K562 (cell line): ENCODE measurements around the gene CLASP1. TPM values are rescaled to one million over a fixed set of nuclear protein-coding genes. Genes with fewer than 3 reads are reported as not detected.

Source experiments
- CBX3 ChIP-seq, 2 experiments: IDR thresholded peaks; 1 replicate in 1 of 2; 2 replicates in 1 of 2; pipeline ENCODE4 v1.6.1; 2012; ENCODE audit warnings: inconsistent platforms in 2 of 2, low read length in 2 of 2, borderline replicate concordance in 1 of 2, control low read depth in 1 of 2
- CC2D1A ChIP-seq: fragments of 450-650 bp; IDR thresholded peaks from 2 replicates; pipeline ENCODE4 v1.6.1; 2017; ENCODE audit warnings: mild to moderate bottlenecking
- CCAR2 ChIP-seq: fragments of 200-400 bp; formaldehyde crosslinking; IDR thresholded peaks from 2 replicates; pipeline ENCODE4 v1.6.1; 2017; ENCODE audit warnings: mild to moderate bottlenecking, low read depth, low read length
- DDX20 ChIP-seq: fragments of 450-650 bp; IDR thresholded peaks from 2 replicates; pipeline ENCODE4 v1.6.1; 2016; ENCODE audit warnings: missing genetic modification characterization, low read depth, mild to moderate bottlenecking, missing compliant biosample characterization, moderate library complexity
- FOXK2 ChIP-seq, 2 experiments: fragments of 450-650 bp; IDR thresholded peaks in 1 of 2; conservative IDR thresholded peaks in 1 of 2; 2 replicates each; pipeline ENCODE4 v1.6.1; 2016; ENCODE audit warnings: low read depth in 2 of 2, mild to moderate bottlenecking in 1 of 2
- KLF16 ChIP-seq: IDR thresholded peaks from 2 replicates; pipeline ENCODE4 v1.6.1; 2016; ENCODE audit warnings: antibody characterized with exemption
- LEF1 ChIP-seq: fragments of 450-650 bp; IDR thresholded peaks from 2 replicates; pipeline ENCODE4 v1.6.1; 2016; ENCODE audit warnings: mild to moderate bottlenecking
- MCM3 ChIP-seq: fragments of 450-650 bp; IDR thresholded peaks from 2 replicates; pipeline ENCODE4 v1.6.1; 2016
- NCOA2 ChIP-seq, 2 experiments: fragments of 450-650 bp; IDR thresholded peaks; 2 replicates each; pipeline ENCODE4 v1.6.1; 2018; ENCODE audit warnings: mild to moderate bottlenecking in 2 of 2, moderate library complexity in 1 of 2; ENCODE audit not compliant: partially characterized antibody in 2 of 2
- NEUROD1 ChIP-seq: fragments of 150-350 bp; IDR thresholded peaks from 2 replicates; pipeline ENCODE4 v1.6.1; 2014; ENCODE audit warnings: borderline replicate concordance, low read length, low read depth; ENCODE audit not compliant: partially characterized antibody
- PHB ChIP-seq: fragments of 250-450 bp; sonication (Bioruptor Pico); IDR thresholded peaks from 2 replicates; pipeline ENCODE4 v1.5.0; 2021
- SIN3A ChIP-seq, 2 experiments: fragments of 150-350 bp in 1 of 2; IDR thresholded peaks; 2 replicates each; pipeline ENCODE4 v1.6.1; 2011 to 2016; ENCODE audit warnings: borderline replicate concordance in 2 of 2, low read depth in 2 of 2, low read length in 2 of 2, mild to moderate bottlenecking in 2 of 2, moderate library complexity in 2 of 2; ENCODE audit not compliant: control insufficient read depth in 1 of 2
- TAF15 ChIP-seq: fragments of 200-400 bp; formaldehyde crosslinking; IDR thresholded peaks from 2 replicates; pipeline ENCODE4 v1.6.1; 2017; ENCODE audit warnings: mild to moderate bottlenecking, low read depth, low read length, moderate library complexity
- ZFP1 ChIP-seq: fragments of 450-650 bp; formaldehyde crosslinking; IDR thresholded peaks from 2 replicates; pipeline ENCODE4 v1.4.0; 2020; ENCODE audit warnings: mild to moderate bottlenecking, mixed read lengths
- ZNF217 ChIP-seq: sonication (generic); formaldehyde crosslinking; IDR thresholded peaks from 2 replicates; pipeline ENCODE4 v1.8.0; 2022; ENCODE audit warnings: mild to moderate bottlenecking, missing genetic modification reagents
- ZNF583 ChIP-seq: fragments of 250-450 bp; sonication (Bioruptor Pico); IDR thresholded peaks from 2 replicates; pipeline ENCODE4 v1.4.0; 2020
- polyA plus RNA-seq, 8 experiments: library from polyadenylated mRNA; depleted of rRNA in 4 of 8; stranded (reverse) in 5 of 8; unstranded in 3 of 8; fragments of >200 nt; fragmentation: Nextera tagmentation in 2 of 8; fragmentation: Illumina TruSeq in 1 of 8; extraction: Ambion mirVana in 2 of 8; extraction: Trizol in 1 of 8; gene quantifications; 2 replicates each; pipeline versions ENCODE4 v1.2.1 to v1.2.3, GENCODE V29; 2011 to 2014; ENCODE audit warnings: inconsistent platforms in 1 of 8, missing spikeins in 1 of 8
- total RNA-seq, 7 experiments: library from RNA; depleted of rRNA in 6 of 7; stranded (reverse); fragments of >200 nt in 6 of 7; fragmentation: Illumina TruSeq in 2 of 7; extraction: Trizol in 2 of 7; gene quantifications; 2 replicates each; pipeline versions ENCODE4 v1.2.1 to v1.2.3, GENCODE V29; 2011 to 2021; ENCODE audit warnings: low replicate concordance in 1 of 7
- TF ChIP-seq, protein P1 (sequence below): IDR thresholded peaks from 2 replicates; pipeline ENCODE4 v1.6.1; 2014; ENCODE audit warnings: antibody characterized with exemption
- TF ChIP-seq, protein P2 (sequence below): fragments of 450-650 bp; formaldehyde crosslinking; IDR thresholded peaks from 2 replicates; pipeline ENCODE4 v1.4.0; 2022; ENCODE audit warnings: missing genetic modification characterization
- TF ChIP-seq, protein P3 (sequence below): fragments of 450-650 bp; IDR thresholded peaks from 2 replicates; pipeline ENCODE4 v1.6.1; 2016; ENCODE audit warnings: antibody characterized with exemption
- TF ChIP-seq, protein P4 (sequence below): fragments of 200-800 bp; sonication (Bioruptor generic); IDR thresholded peaks from 2 replicates; pipeline ENCODE4 v1.6.1; 2017; ENCODE audit warnings: missing genetic modification characterization, missing compliant biosample characterization
- TF ChIP-seq, protein P5 (sequence below): fragments of 450-650 bp; IDR thresholded peaks from 2 replicates; pipeline ENCODE4 v1.6.1; 2016; ENCODE audit warnings: missing biosample characterization, missing genetic modification characterization
- TF ChIP-seq, protein P6 (sequence below): fragments of 450-650 bp; formaldehyde crosslinking; IDR thresholded peaks from 2 replicates; pipeline ENCODE4 v1.4.0; 2020; ENCODE audit warnings: mild to moderate bottlenecking

Gene CLASP1
- total and polyA plus RNA-seq, 9 of the 15 experiments (the other 6 are each of a cell fraction or from before 2014, with no cell fraction given): 1.7 to 40.3 (median 20.7) TPM

DNA sequence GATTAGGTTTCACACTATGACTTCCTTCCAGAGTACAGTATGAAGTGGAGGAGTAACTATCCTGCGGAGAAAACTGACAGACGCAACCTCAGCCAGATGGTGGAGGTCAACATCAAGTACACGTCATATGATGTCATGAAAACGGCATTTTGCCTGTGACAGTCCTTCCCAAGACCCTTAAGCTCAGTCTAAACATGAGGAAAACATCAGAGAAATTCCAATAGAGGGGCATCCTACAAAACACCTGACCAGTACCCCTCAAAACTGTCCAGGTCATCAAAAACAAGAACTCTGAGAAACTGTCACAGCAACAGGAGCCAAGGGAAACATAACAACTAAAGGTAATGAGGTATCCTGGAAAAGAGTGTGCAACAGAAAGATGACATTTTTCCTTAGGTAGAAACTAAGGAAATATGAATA is 116.9 kb downstream of the CLASP1 start (continued):
- no peak for TF ChIP-seq LEF1
- no peak for TF ChIP-seq NEUROD1
- TF ChIP-seq TAF15: no peak
- TF ChIP-seq, protein P1, sequence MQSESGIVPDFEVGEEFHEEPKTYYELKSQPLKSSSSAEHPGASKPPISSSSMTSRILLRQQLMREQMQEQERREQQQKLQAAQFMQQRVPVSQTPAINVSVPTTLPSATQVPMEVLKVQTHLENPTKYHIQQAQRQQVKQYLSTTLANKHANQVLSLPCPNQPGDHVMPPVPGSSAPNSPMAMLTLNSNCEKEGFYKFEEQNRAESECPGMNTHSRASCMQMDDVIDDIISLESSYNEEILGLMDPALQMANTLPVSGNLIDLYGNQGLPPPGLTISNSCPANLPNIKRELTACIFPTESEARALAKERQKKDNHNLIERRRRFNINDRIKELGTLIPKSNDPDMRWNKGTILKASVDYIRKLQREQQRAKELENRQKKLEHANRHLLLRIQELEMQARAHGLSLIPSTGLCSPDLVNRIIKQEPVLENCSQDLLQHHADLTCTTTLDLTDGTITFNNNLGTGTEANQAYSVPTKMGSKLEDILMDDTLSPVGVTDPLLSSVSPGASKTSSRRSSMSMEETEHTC: no peak
- TF ChIP-seq, protein P2, sequence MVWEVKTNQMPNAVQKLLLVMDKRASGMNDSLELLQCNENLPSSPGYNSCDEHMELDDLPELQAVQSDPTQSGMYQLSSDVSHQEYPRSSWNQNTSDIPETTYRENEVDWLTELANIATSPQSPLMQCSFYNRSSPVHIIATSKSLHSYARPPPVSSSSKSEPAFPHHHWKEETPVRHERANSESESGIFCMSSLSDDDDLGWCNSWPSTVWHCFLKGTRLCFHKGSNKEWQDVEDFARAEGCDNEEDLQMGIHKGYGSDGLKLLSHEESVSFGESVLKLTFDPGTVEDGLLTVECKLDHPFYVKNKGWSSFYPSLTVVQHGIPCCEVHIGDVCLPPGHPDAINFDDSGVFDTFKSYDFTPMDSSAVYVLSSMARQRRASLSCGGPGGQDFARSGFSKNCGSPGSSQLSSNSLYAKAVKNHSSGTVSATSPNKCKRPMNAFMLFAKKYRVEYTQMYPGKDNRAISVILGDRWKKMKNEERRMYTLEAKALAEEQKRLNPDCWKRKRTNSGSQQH (CRISPR knock-in tag): no peak
- TF ChIP-seq, protein P3, sequence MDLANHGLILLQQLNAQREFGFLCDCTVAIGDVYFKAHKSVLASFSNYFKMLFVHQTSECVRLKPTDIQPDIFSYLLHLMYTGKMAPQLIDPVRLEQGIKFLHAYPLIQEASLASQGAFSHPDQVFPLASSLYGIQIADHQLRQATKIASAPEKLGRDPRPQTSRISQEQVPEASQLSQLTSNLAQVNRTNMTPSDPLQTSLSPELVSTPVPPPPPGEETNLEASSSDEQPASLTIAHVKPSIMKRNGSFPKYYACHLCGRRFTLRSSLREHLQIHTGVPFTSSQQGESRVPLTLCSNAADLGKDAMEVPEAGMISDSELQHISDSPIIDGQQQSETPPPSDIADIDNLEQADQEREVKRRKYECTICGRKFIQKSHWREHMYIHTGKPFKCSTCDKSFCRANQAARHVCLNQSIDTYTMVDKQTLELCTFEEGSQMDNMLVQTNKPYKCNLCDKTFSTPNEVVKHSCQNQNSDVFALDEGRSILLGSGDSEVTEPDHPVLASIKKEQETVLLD: no peak
- TF ChIP-seq, protein P4, sequence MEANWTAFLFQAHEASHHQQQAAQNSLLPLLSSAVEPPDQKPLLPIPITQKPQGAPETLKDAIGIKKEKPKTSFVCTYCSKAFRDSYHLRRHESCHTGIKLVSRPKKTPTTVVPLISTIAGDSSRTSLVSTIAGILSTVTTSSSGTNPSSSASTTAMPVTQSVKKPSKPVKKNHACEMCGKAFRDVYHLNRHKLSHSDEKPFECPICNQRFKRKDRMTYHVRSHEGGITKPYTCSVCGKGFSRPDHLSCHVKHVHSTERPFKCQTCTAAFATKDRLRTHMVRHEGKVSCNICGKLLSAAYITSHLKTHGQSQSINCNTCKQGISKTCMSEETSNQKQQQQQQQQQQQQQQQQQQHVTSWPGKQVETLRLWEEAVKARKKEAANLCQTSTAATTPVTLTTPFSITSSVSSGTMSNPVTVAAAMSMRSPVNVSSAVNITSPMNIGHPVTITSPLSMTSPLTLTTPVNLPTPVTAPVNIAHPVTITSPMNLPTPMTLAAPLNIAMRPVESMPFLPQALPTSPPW (CRISPR knock-in tag): no peak
- no peak for TF ChIP-seq DDX20 (tag)
- TF ChIP-seq ZNF583 (CRISPR knock-in tag): no peak
- no peak for TF ChIP-seq ZNF217
- no peak for TF ChIP-seq NCOA2 (IDR thresholded peaks at IDR 0.05; ENCODE audit: partially characterized antibody in 2 of 2)
- TF ChIP-seq ZFP1 (CRISPR knock-in tag): no peak
- TF ChIP-seq CCAR2: no peak
- no peak for TF ChIP-seq PHB (CRISPR knock-in tag)
- TF ChIP-seq FOXK2 (conservative IDR thresholded peaks at IDR 0.05 in 1 of 2, IDR thresholded peaks at IDR 0.05 in 1 of 2; ENCODE audit: low read depth in 2 of 2): peak; percentile 28 to 33; a peak in 1 of 4 replicates
- TF ChIP-seq SIN3A (IDR thresholded peaks at IDR 0.05; ENCODE audit: borderline replicate concordance in 2 of 2, control insufficient read depth in 1 of 2, low read depth in 2 of 2, low read length in 2 of 2): no peak
- no peak for TF ChIP-seq KLF16
- no peak for TF ChIP-seq CC2D1A
- TF ChIP-seq, protein P5, sequence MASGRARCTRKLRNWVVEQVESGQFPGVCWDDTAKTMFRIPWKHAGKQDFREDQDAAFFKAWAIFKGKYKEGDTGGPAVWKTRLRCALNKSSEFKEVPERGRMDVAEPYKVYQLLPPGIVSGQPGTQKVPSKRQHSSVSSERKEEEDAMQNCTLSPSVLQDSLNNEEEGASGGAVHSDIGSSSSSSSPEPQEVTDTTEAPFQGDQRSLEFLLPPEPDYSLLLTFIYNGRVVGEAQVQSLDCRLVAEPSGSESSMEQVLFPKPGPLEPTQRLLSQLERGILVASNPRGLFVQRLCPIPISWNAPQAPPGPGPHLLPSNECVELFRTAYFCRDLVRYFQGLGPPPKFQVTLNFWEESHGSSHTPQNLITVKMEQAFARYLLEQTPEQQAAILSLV (tag): no peak
- TF ChIP-seq CBX3 (IDR thresholded peaks at IDR 0.05; ENCODE audit: borderline replicate concordance in 1 of 2, low read length in 2 of 2): no peak; a peak in 1 of 3 replicates
- no peak for TF ChIP-seq MCM3
- TF ChIP-seq, protein P6, sequence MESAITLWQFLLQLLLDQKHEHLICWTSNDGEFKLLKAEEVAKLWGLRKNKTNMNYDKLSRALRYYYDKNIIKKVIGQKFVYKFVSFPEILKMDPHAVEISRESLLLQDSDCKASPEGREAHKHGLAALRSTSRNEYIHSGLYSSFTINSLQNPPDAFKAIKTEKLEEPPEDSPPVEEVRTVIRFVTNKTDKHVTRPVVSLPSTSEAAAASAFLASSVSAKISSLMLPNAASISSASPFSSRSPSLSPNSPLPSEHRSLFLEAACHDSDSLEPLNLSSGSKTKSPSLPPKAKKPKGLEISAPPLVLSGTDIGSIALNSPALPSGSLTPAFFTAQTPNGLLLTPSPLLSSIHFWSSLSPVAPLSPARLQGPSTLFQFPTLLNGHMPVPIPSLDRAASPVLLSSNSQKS (CRISPR knock-in tag): no peak
